Right cardiac atrium (tissue), 5 donors: ENCODE data around the gene NFASC. TPM values are rescaled to one million over a fixed set of nuclear protein-coding genes. Genes with fewer than 3 reads are reported as not detected.

Experiments
- ATAC-seq, 2 donors: fragments of 200-7000 bp; cut with Tn5 transposase; one replicate each; pipeline versions ENCODE4 v1.8.0 to v1.9.1; 2020; ENCODE audit warnings: moderate library complexity in 2 of 2, mild to moderate bottlenecking in 1 of 2
- DNase-seq, 3 donors: peaks; one replicate each; pipeline ENCODE4 v3.0.0-alpha.2; 2020
- H3K27ac ChIP-seq: one replicate; pipeline ENCODE4 v1.5.1; 2013; ENCODE audit warnings: mild to moderate bottlenecking, low read length, control low read depth, moderate library complexity
- H3K27me3 ChIP-seq: one replicate; pipeline ENCODE4 v1.6.1; 2013; ENCODE audit not compliant: control insufficient read depth, insufficient read depth
- H3K4me1 ChIP-seq: one replicate; pipeline ENCODE4 v1.6.1; 2013; ENCODE audit warnings: low read length; ENCODE audit not compliant: control insufficient read depth, insufficient read depth
- H3K4me3 ChIP-seq: one replicate; pipeline ENCODE4 v1.5.1; 2013; ENCODE audit warnings: low read length, control low read depth
- H3K9me3 ChIP-seq: one replicate; pipeline ENCODE4 v1.6.1; 2013; ENCODE audit warnings: low read length; ENCODE audit not compliant: control insufficient read depth
- WGBS: extraction: QIAGEN DNeasy Blood & Tissue Kit; methylation state at CpG from one replicate; pipeline ENCODE4 v1.1.7; 2013; 5-methylcytosine and 5-hydroxymethylcytosine counted together
- intact Hi-C, 4 donors: fragments of 100-400 bp; cut with DNase I; formaldehyde crosslinking; loops; one replicate each; pipeline versions ENCODE4 v1.11.0 to v1.14.0; 2022 to 2023
- polyA plus RNA-seq: library from polyadenylated mRNA; stranded (reverse); fragments of 200-250 nt; gene quantifications from one replicate; pipeline ENCODE4 v1.2.3, GENCODE V29; 2013
- total RNA-seq, 4 donors: library from RNA; stranded (reverse); fragmentation: NEBNext Ultra II Directional; extraction: Animal tissue kit (Norgen Biotek cat#: 25700); gene quantifications; one replicate each; pipeline ENCODE4 v1.2.1, GENCODE V29; 2021
- donor health status: healthy with polysubstance abuse.
- donor health status: DM: no; HTN: yes; CAD: no.
- donor health status: DM: no; HTN: no; CAD: no.
- donor health status: DM: no; HTN: yes; CAD: no; lungs with severe emphysema.
- donor health status: DM: yes; HTN: yes; CAD: no.

Gene NFASC
- total and polyA plus RNA-seq, 5 donors, result 44.2 to 94.2 (median 63.3) TPM

- Histone ChIP-seq H3K4me1 (no peaks in the 10 kb centered on the region), H3K9me3 (no peaks in the 10 kb centered on the region), H3K27ac (no peak overlapping the region), H3K27me3 (no peaks in the 10 kb centered on the region), H3K4me3 (no peak overlapping the region)
- DNase-seq (no peak), ATAC-seq (no peak)
- 90% methylated on average over 3 of the region's 3 CpGs for WGBS
- intact Hi-C loops, result no loop called here
Observed at GRCh38 chr1:204909109-204909508, 38.4 kb downstream of the NFASC start.

- Histone ChIP-seq H3K27ac (no peak overlapping the region), H3K4me3 (no peak overlapping the region), H3K27me3 (no peaks in the 10 kb centered on the region), H3K4me1 (peaks cover 5% of the 10 kb centered on the region), H3K9me3 (no peaks in the 10 kb centered on the region)
- peak; percentile 66 to 79 for ATAC-seq
- DNase-seq, result no peak
- intact Hi-C loops, result no loop called here
- WGBS, result 23% methylated on average over 5 of the region's 5 CpGs
Observed at GRCh38 chr1:204915861-204916495, 45.3 kb downstream of the NFASC start.

GRCh38 chr1:204917802-204918201 is 47.1 kb downstream of the NFASC start:
- H3K4me1 ChIP-seq, result peaks cover 7% of the 10 kb centered on the region
- WGBS, result 96% methylated on average over 2 of the region's 2 CpGs
- no peaks in the 10 kb centered on the region for H3K27me3 ChIP-seq
- DNase-seq, result no peak
- H3K9me3 ChIP-seq, result no peaks in the 10 kb centered on the region
- ATAC-seq, result no peak
- no peak overlapping the region for H3K4me3 ChIP-seq
- H3K27ac ChIP-seq, result no peak overlapping the region
- intact Hi-C loops, result no loop called here

- Histone ChIP-seq H3K27me3 (no peaks in the 10 kb centered on the region), H3K4me3 (no peak overlapping the region), H3K27ac (no peak overlapping the region), H3K9me3 (no peaks in the 10 kb centered on the region), H3K4me1 (peaks cover 15% of the 10 kb centered on the region)
- intact Hi-C loops, result no loop called here
- 71% methylated on average over 3 of the region's 3 CpGs for WGBS
- DNase-seq, result no peak
- ATAC-seq, result no peak
Observed at GRCh38 chr1:204920511-204920910, 49.8 kb downstream of the NFASC start.

DNA sequence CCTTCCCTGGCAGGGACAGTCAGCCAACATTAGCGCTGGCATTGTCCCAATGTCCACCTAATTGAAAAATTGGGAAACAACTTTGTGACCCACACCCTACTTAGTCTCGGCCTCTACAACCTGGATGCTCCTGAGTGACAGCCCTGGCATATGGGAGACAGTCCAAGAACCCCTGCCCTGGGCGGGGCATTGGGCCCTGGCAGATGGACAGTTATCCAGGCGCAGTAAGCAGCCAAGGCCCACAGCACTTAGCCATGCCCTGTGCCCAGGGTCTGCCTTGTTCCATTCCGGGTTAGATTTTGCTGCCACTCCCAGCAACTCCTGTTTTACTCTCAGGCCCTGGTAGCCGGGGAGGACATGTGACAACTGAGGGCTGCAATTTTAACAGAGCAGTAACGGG is 50.3 kb downstream of the NFASC start:
- H3K27me3 ChIP-seq, result no peaks in the 10 kb centered on the region
- H3K27ac ChIP-seq, result no peak overlapping the region
- peak; percentile 35 to 51 for ATAC-seq
- H3K9me3 ChIP-seq, result no peaks in the 10 kb centered on the region
- H3K4me3 ChIP-seq, result no peak overlapping the region
- intact Hi-C loops, result no loop called here
- 70% methylated on average over 7 of the region's 7 CpGs for WGBS
- no peak for DNase-seq
- H3K4me1 ChIP-seq, result peaks cover 16% of the 10 kb centered on the region

DNA sequence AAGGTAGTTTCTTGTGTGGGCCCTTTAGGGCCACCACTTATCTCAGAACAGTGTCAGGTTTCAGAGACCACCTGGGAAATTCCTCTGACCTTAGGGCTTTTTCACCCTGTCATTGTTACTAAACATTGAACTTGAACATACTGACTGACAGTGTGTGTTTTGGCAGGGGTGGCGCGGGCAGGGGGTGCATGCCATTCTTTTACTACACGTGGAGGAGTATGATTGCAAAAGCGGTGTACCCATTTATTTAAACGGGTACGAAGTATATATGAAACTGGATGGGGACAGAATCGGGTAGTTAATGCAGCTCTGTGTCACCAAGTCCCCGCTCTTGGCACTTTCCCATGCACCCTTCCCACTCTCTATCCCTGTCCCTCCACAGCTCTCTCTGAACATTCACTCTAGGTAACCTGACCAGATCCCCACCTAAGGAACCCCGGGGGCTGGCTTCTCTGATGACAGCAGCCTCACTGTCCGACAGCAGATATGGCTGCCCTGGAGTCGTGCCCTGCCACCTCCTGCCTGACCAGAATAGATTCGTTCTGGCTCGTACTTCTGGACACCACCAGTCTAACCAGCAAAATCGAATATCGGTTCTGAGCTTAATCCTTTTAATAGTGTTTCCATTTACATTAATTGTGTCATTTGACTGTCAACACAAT is 51.3 kb downstream of the NFASC start:
- H3K27me3 ChIP-seq, result no peaks in the 10 kb centered on the region
- 70% methylated on average over 15 of the region's 15 CpGs for WGBS
- no peak overlapping the region for H3K27ac ChIP-seq
- intact Hi-C loops, result no loop called here
- DNase-seq, result no peak
- peak; percentile 25 to 40 for ATAC-seq
- peaks cover 15% of the 10 kb centered on the region for H3K4me1 ChIP-seq
- H3K9me3 ChIP-seq, result no peaks in the 10 kb centered on the region
- no peak overlapping the region for H3K4me3 ChIP-seq

DNA sequence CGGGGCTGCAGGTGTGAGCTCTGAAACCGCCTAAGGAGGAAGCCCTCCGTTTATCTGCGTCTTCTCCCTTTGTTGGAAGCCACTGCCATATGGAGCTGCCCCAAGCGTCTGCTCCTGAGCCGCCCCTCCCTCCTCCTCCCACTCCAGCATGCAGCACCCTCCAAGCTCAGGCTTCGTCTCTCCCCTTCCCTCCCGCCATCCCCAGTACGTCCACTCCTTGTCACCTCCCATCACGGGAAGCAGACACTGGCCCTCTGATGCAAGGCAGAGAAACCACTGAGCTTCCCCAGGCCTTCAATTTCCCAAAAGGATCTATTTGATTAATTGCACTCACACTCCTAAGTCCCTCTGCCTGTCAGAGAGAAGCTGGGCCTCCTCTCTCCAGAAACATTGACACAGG is 52.5 kb downstream of the NFASC start:
- intact Hi-C loops, result no loop called here
- H3K27ac ChIP-seq, result no peak overlapping the region
- no peak for DNase-seq
- peaks cover 15% of the 10 kb centered on the region for H3K4me1 ChIP-seq
- H3K27me3 ChIP-seq, result no peaks in the 10 kb centered on the region
- no peak overlapping the region for H3K4me3 ChIP-seq
- 64% methylated on average over 10 of the region's 10 CpGs for WGBS
- no peaks in the 10 kb centered on the region for H3K9me3 ChIP-seq
- no peak for ATAC-seq

GRCh38 chr1:204923626-204924012 is 53.0 kb downstream of the NFASC start:
- intact Hi-C loops, result no loop called here
- 83% methylated on average over 4 of the region's 4 CpGs for WGBS
- H3K4me1 ChIP-seq, result peaks cover 15% of the 10 kb centered on the region
- DNase-seq, result no peak
- ATAC-seq, result no peak
- no peaks in the 10 kb centered on the region for H3K9me3 ChIP-seq
- H3K27me3 ChIP-seq, result no peaks in the 10 kb centered on the region
- no peak overlapping the region for H3K27ac ChIP-seq
- H3K4me3 ChIP-seq, result no peak overlapping the region

- Histone ChIP-seq H3K9me3 (no peaks in the 10 kb centered on the region), H3K27ac (no peak overlapping the region), H3K4me3 (no peak overlapping the region), H3K4me1 (peaks cover 15% of the 10 kb centered on the region), H3K27me3 (no peaks in the 10 kb centered on the region)
- DNase-seq, result no peak
- intact Hi-C loops, result no loop called here
- WGBS, result 52% methylated on average over 5 of the region's 5 CpGs
- ATAC-seq, result no peak
Observed at GRCh38 chr1:204924013-204924759, 53.5 kb downstream of the NFASC start.

DNA sequence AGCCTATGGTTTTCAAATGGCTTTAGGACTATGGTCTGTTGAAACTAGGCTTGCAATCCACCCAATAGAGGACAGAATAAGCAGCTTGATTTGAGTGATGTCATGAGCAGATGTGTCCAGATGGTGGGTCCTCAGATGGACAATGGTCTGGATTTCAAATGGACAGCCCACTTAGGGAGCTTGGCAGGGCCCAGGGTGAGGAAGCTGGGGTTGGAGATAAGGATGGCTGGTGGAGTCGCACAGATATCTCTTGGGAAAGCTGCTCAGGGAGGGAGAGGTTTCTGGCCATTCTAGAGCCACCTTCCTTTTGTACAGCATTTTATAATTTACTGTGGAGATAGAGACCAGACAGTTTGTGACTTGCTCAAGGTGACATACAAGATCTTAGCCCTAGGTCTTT is 55.0 kb downstream of the NFASC start:
- no peaks in the 10 kb centered on the region for H3K27me3 ChIP-seq
- ATAC-seq (no peak), DNase-seq (no peak)
- H3K27ac ChIP-seq, result no peak overlapping the region
- peaks cover 23% of the 10 kb centered on the region for H3K4me1 ChIP-seq
- H3K4me3 ChIP-seq, result no peak overlapping the region
- 16% methylated on average over 1 of the region's 1 CpG for WGBS
- intact Hi-C loops, result no loop called here
- H3K9me3 ChIP-seq, result no peaks in the 10 kb centered on the region
